Upper lobe of left lung (tissue), 6 donors: ENCODE data around the gene AFF3. TPM values are rescaled to one million over a fixed set of nuclear protein-coding genes. Genes with fewer than 3 reads are reported as not detected.
"Not testable (repeated sequence)": the region's sequence is repeated elsewhere in the genome, so short reads cannot be mapped to it uniquely, and the experiment has no call there.

Source experiments
- ATAC-seq, 2 donors: fragments of 200-7000 bp; cut with Tn5 transposase; one replicate each; pipeline ENCODE4 v1.9.1; 2022; ENCODE audit warnings: mild to moderate bottlenecking in 2 of 2, moderate library complexity in 2 of 2; ENCODE audit not compliant: low FRiP score in 2 of 2
- DNase-seq, 2 donors: peaks; one replicate each; pipeline ENCODE4 v3.0.0-alpha.2; 2019 to 2020
- H3K27ac ChIP-seq, 4 donors: fragments of 200-600 bp; sonication (generic); one replicate each; pipeline ENCODE4 v1.5.1; 2016 to 2019
- H3K27me3 ChIP-seq, 4 donors: fragments of 200-600 bp; sonication (generic); one replicate each; pipeline ENCODE4 v1.5.1; 2017 to 2019
- H3K36me3 ChIP-seq, 4 donors: fragments of 200-600 bp; sonication (generic); one replicate each; pipeline ENCODE4 v1.5.1; 2016 to 2019
- H3K4me1 ChIP-seq, 4 donors: fragments of 200-600 bp; sonication (generic); one replicate each; pipeline ENCODE4 v1.5.1; 2018 to 2019
- H3K4me3 ChIP-seq, 4 donors: fragments of 200-600 bp; sonication (generic); one replicate each; pipeline ENCODE4 v1.5.1; 2017 to 2019; ENCODE audit warnings: mild to moderate bottlenecking in 2 of 4, moderate library complexity in 1 of 4
- H3K9me3 ChIP-seq, 4 donors: fragments of 200-600 bp; sonication (generic); one replicate each; pipeline ENCODE4 v1.5.1; 2018 to 2019
- CTCF ChIP-seq, 6 experiments: fragments of 450-650 bp in 4 of 6; fragments of 200-600 bp in 2 of 6; sonication (generic) in 2 of 6; IDR thresholded peaks; one replicate each; pipeline ENCODE4 v1.5.1; 2016 to 2019; ENCODE audit warnings: antibody characterized with exemption in 6 of 6
- EP300 ChIP-seq, 4 donors: sonication (generic); formaldehyde crosslinking; IDR thresholded peaks; one replicate each; pipeline ENCODE4 v1.5.1; 2017; ENCODE audit warnings: antibody characterized with exemption in 4 of 4, control low read depth in 2 of 4
- POLR2A ChIP-seq, 4 donors: fragments of 450-650 bp; IDR thresholded peaks; one replicate each; pipeline ENCODE4 v1.5.1; 2016 to 2017; ENCODE audit warnings: antibody characterized with exemption in 4 of 4, mild to moderate bottlenecking in 2 of 4
- POLR2AphosphoS5 ChIP-seq, 2 donors: sonication (generic); formaldehyde crosslinking; IDR thresholded peaks; one replicate each; pipeline ENCODE4 v1.5.1; 2017; ENCODE audit warnings: antibody characterized with exemption in 2 of 2
- WGBS, 2 donors: methylation state at CpG; one replicate each; pipeline ENCODE4 v1.1.5; 2017 to 2018; 5-methylcytosine and 5-hydroxymethylcytosine counted together
- total RNA-seq, 6 donors: library from RNA; depleted of rRNA in 4 of 6; stranded (reverse); fragments of >200 nt in 4 of 6; gene quantifications; one replicate each; pipeline versions ENCODE4 v1.1.0 to v1.2.1, GENCODE V29; 2016 to 2021
- donor health status: DM: no; HTN: no; CAD: no; lungs with moderate emphysema.
- donor health status: DM: no; HTN: yes; CAD: no; lungs with severe emphysema.

Gene AFF3
- total RNA-seq, 6 donors from 2014 or later = 21.0 to 195 (median 47.9) TPM

GRCh38 chr2:99748344-99748743 is 394.0 kb downstream of the AFF3 start:
- Histone ChIP-seq H3K4me3 (no peak overlapping the region), H3K4me1 (no peaks in the 10 kb centered on the region), H3K27me3 (no peaks in the 10 kb centered on the region), H3K9me3 (no peaks in the 10 kb centered on the region), H3K36me3 (peaks cover 0 to under 1% (median 0%) of the 10 kb centered on the region in 4 donors), H3K27ac (no peak overlapping the region)
- DNase-seq (no peak), ATAC-seq (no peak)
- 50 to 51% methylated on average over 2 of the region's 2 CpGs for WGBS, 2 donors
- no peak for TF ChIP-seq POLR2A (IDR thresholded peaks at IDR 0.05)
- no peak for TF ChIP-seq POLR2AphosphoS5 (IDR thresholded peaks at IDR 0.05)
- no peak for TF ChIP-seq CTCF (IDR thresholded peaks at IDR 0.05)
- no peak for TF ChIP-seq EP300 (IDR thresholded peaks at IDR 0.05)

GRCh38 chr2:99747842-99748241 is 394.5 kb downstream of the AFF3 start:
- no peak for DNase-seq
- no peak overlapping the region for H3K4me3 ChIP-seq
- 70 to 78% methylated on average over 2 to 3 of the region's 3 CpGs for WGBS, 2 donors
- TF ChIP-seq EP300 (IDR thresholded peaks at IDR 0.05) = no peak
- H3K27ac ChIP-seq = no peak overlapping the region
- peaks cover 0 to 5% (median 2%) of the 10 kb centered on the region in 4 donors for H3K36me3 ChIP-seq
- H3K4me1 ChIP-seq = no peaks in the 10 kb centered on the region
- no peak for ATAC-seq
- no peaks in the 10 kb centered on the region for H3K9me3 ChIP-seq
- no peaks in the 10 kb centered on the region for H3K27me3 ChIP-seq

- TF ChIP-seq CTCF (IDR thresholded peaks at IDR 0.05) (no peak), EP300 (IDR thresholded peaks at IDR 0.05) (no peak), POLR2AphosphoS5 (IDR thresholded peaks at IDR 0.05) (no peak), POLR2A (IDR thresholded peaks at IDR 0.05) (no peak)
- no peaks in the 10 kb centered on the region for H3K9me3 ChIP-seq
- DNase-seq = no peak
- H3K27me3 ChIP-seq = no peaks in the 10 kb centered on the region
- H3K27ac ChIP-seq = no peak overlapping the region
- no peaks in the 10 kb centered on the region for H3K4me1 ChIP-seq
- H3K4me3 ChIP-seq = no peak overlapping the region
- ATAC-seq = no peak
- WGBS, 2 donors = 93 to 97% methylated on average over 7 of the region's 7 CpGs
- H3K36me3 ChIP-seq = peaks cover 0 to 7% (median 3%) of the 10 kb centered on the region in 4 donors
Observed at GRCh38 chr2:99743146-99743545, 399.2 kb downstream of the AFF3 start.

- Histone ChIP-seq H3K4me3 (no peak overlapping the region), H3K27me3 (no peaks in the 10 kb centered on the region), H3K27ac (no peak overlapping the region), H3K36me3 (no peaks in the 10 kb centered on the region), H3K4me1 (no peaks in the 10 kb centered on the region), H3K9me3 (no peaks in the 10 kb centered on the region)
- DNase-seq (no peak), ATAC-seq (no peak)
- WGBS, 2 donors = 83 to 100% methylated on average over 1 of the region's 1 CpG
- TF ChIP-seq POLR2AphosphoS5 (IDR thresholded peaks at IDR 0.05) = no peak
- TF ChIP-seq EP300 (IDR thresholded peaks at IDR 0.05) = no peak
- no peak for TF ChIP-seq CTCF (IDR thresholded peaks at IDR 0.05)
Observed at GRCh38 chr2:99737537-99737936, 404.9 kb downstream of the AFF3 start.

- no peak for ATAC-seq
Observed at GRCh38 chr2:99735753-99736152, 406.6 kb downstream of the AFF3 start.

GRCh38 chr2:99735314-99735713 is 407.1 kb downstream of the AFF3 start:
- H3K27me3 ChIP-seq, H3K27ac ChIP-seq, H3K4me3 ChIP-seq, H3K9me3 ChIP-seq, H3K4me1 ChIP-seq, ATAC-seq, H3K36me3 ChIP-seq, DNase-seq: not testable (repeated sequence)
- 66 to 75% methylated on average over 8 of the region's 8 CpGs for WGBS, 2 donors

More at GRCh38 chr2:99735753-99736152, 406.6 kb downstream of the AFF3 start:
- Histone ChIP-seq H3K4me3 (no peak overlapping the region), H3K36me3 (no peaks in the 10 kb centered on the region), H3K27ac (no peak overlapping the region), H3K27me3 (no peaks in the 10 kb centered on the region), H3K4me1 (no peaks in the 10 kb centered on the region), H3K9me3 (no peaks in the 10 kb centered on the region)
- WGBS, 2 donors = 76 to 83% methylated on average over 1 of the region's 1 CpG
- DNase-seq = no peak
- TF ChIP-seq POLR2AphosphoS5 (IDR thresholded peaks at IDR 0.05) (no peak), CTCF (IDR thresholded peaks at IDR 0.05) (no peak), EP300 (IDR thresholded peaks at IDR 0.05) (no peak), POLR2A (IDR thresholded peaks at IDR 0.05) (no peak)
